Keratinocyte (primary cell): Measurements from ENCODE around the gene MKLN1. TPM values are rescaled to one million over a fixed set of nuclear protein-coding genes. Genes with fewer than 3 reads are reported as not detected.

Experiments
- DNase-seq: peaks from one replicate; pipeline ENCODE4 v3.0.0-alpha.2; 2011; ENCODE audit warnings: low read depth, missing footprints, low spot score
- FAIRE-seq: peaks from 2 replicates; lab custom pipeline; 2011; peaks lifted over from hg19 to GRCh38; lab: Jason Lieb, UNC
- H2AFZ ChIP-seq: 2 replicates; pipeline ENCODE4 v1.6.0; 2012; ENCODE audit warnings: low read length, control low read depth, inconsistent platforms; ENCODE audit not compliant: control insufficient read depth
- H3K27ac ChIP-seq: 2 replicates; pipeline ENCODE4 v1.5.1; 2011; ENCODE audit warnings: low read length; ENCODE audit not compliant: control insufficient read depth, insufficient read depth
- H3K27me3 ChIP-seq: 3 replicates; pipeline ENCODE4 v1.6.0; 2011; ENCODE audit warnings: low read length; ENCODE audit not compliant: control insufficient read depth, insufficient read depth; ENCODE audit errors: extremely low read depth
- H3K36me3 ChIP-seq, 2 experiments: 2 replicates in 1 of 2; 3 replicates in 1 of 2; pipeline ENCODE4 v1.5.1; 2011; ENCODE audit warnings: low read length in 2 of 2, mild to moderate bottlenecking in 1 of 2; ENCODE audit not compliant: control insufficient read depth in 2 of 2, insufficient read depth in 2 of 2; ENCODE audit errors: extremely low read depth in 1 of 2
- H3K4me1 ChIP-seq: 3 replicates; pipeline ENCODE4 v1.5.1; 2011; ENCODE audit warnings: low read length; ENCODE audit not compliant: control insufficient read depth, insufficient read depth; ENCODE audit errors: extremely low read depth
- H3K4me2 ChIP-seq: 3 replicates; pipeline ENCODE4 v1.6.0; 2011; ENCODE audit warnings: low read depth, low read length; ENCODE audit not compliant: control insufficient read depth, insufficient read depth; ENCODE audit errors: extremely low read depth
- H3K4me3 ChIP-seq, 3 experiments: fragments of 200-600 bp in 1 of 3; sonication (generic) in 1 of 3; 2 replicates in 2 of 3; 3 replicates in 1 of 3; pipeline ENCODE4 v1.5.1; 2011 to 2016; ENCODE audit warnings: low read length in 3 of 3, mild to moderate bottlenecking in 3 of 3, control low read depth in 2 of 3, inconsistent platforms in 1 of 3, low read depth in 1 of 3, mixed read lengths in 1 of 3, mixed run types in 1 of 3, moderate library complexity in 1 of 3; ENCODE audit not compliant: control insufficient read depth in 2 of 3, insufficient read depth in 2 of 3; ENCODE audit errors: extremely low read depth in 1 of 3
- H3K79me2 ChIP-seq: 2 replicates; pipeline ENCODE4 v1.6.0; 2012; ENCODE audit warnings: low read length; ENCODE audit not compliant: control insufficient read depth, insufficient read depth
- H3K9ac ChIP-seq: 3 replicates; pipeline ENCODE4 v1.6.0; 2011; ENCODE audit warnings: low read length; ENCODE audit not compliant: control insufficient read depth, insufficient read depth; ENCODE audit errors: extremely low read depth
- H3K9me1 ChIP-seq: 3 replicates; pipeline ENCODE4 v1.6.0; 2011; ENCODE audit warnings: low read length; ENCODE audit not compliant: control insufficient read depth, insufficient read depth; ENCODE audit errors: extremely low read depth
- H3K9me3 ChIP-seq: 2 replicates; pipeline ENCODE4 v1.5.1; 2012; ENCODE audit warnings: low read depth, low read length; ENCODE audit not compliant: control insufficient read depth
- H4K20me1 ChIP-seq: 3 replicates; pipeline ENCODE4 v1.6.0; 2011; ENCODE audit warnings: low read length; ENCODE audit not compliant: control insufficient read depth, insufficient read depth; ENCODE audit errors: extremely low read depth
- EZH2 ChIP-seq: IDR thresholded peaks from one replicate; pipeline ENCODE4 v1.6.1; 2012; ENCODE audit warnings: inconsistent platforms, mild to moderate bottlenecking, low read length, moderate library complexity
- dilution Hi-C: fragments of 300-500 bp; cut with MboI; formaldehyde crosslinking; loops from one replicate; pipeline ENCODE4 v1.7.0; 2020; ENCODE audit warnings: low sequenced_read_pairs; ENCODE audit not compliant: extremely low pct_ligation_motif_present
- polyA plus RNA-seq, 5 experiments: library from polyadenylated mRNA; depleted of rRNA in 3 of 5; stranded (reverse) in 3 of 5; stranded (forward) in 1 of 5; unstranded in 1 of 5; fragments of >200 nt; gene quantifications; 1 replicate in 1 of 5; 2 replicates in 3 of 5; 3 replicates in 1 of 5; pipeline versions ENCODE4 v1.2.1 to v1.2.3, GENCODE V29; 2011 to 2012; ENCODE audit warnings: missing spikeins in 2 of 5, low read depth in 1 of 5, low replicate concordance in 1 of 5
- TF ChIP-seq, protein P1 (sequence below), 3 experiments: IDR thresholded peaks in 1 of 3; conservative IDR thresholded peaks in 1 of 3; optimal IDR thresholded peaks in 1 of 3; 2 replicates in 2 of 3; 3 replicates in 1 of 3; pipeline versions ENCODE3 to v1.5.1; 2011; ENCODE audit warnings: low read length in 3 of 3, mild to moderate bottlenecking in 3 of 3, moderate library complexity in 2 of 3, control low read depth in 1 of 3, inconsistent platforms in 1 of 3; ENCODE audit not compliant: insufficient read depth in 2 of 3; ENCODE audit errors: extremely low read depth in 1 of 3

MKLN1 gene
- polyA plus RNA-seq, 1 donor (not counting 4 experiments of a cell fraction or from before 2014, with no cell fraction given): 43.8 TPM

DNA sequence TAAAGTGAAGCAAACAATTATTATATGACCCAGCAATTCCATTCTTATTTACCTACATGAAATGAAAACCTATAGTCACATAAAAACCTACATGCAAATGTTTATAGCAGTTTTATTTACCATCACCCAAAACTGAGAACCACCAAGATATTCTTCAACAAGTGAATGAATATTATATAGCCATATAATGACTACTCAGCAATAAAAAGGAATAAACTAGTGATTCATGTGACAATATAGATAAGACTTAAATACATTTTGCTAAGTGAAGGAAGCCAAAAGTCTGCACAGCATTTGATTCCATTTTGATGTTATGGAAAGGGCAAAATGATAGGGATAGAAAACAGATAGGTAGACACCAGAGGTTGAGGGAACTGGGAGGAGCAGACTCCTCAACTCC lies 197.0 kb downstream of the MKLN1 start:
- Histone ChIP-seq H3K36me3 (no peaks in the 10 kb centered on the region), H3K27ac (no peak overlapping the region), H4K20me1 (no peaks in the 10 kb centered on the region), H3K9me3 (no peaks in the 10 kb centered on the region), H3K79me2 (no peaks in the 10 kb centered on the region), H3K27me3 (no peaks in the 10 kb centered on the region), H3K4me2 (no peak overlapping the region), H3K9ac (no peak overlapping the region), H3K9me1 (no peaks in the 10 kb centered on the region), H2AFZ (no peak overlapping the region), H3K4me3 (no peak overlapping the region), H3K4me1 (no peaks in the 10 kb centered on the region)
- TF ChIP-seq, protein P1, sequence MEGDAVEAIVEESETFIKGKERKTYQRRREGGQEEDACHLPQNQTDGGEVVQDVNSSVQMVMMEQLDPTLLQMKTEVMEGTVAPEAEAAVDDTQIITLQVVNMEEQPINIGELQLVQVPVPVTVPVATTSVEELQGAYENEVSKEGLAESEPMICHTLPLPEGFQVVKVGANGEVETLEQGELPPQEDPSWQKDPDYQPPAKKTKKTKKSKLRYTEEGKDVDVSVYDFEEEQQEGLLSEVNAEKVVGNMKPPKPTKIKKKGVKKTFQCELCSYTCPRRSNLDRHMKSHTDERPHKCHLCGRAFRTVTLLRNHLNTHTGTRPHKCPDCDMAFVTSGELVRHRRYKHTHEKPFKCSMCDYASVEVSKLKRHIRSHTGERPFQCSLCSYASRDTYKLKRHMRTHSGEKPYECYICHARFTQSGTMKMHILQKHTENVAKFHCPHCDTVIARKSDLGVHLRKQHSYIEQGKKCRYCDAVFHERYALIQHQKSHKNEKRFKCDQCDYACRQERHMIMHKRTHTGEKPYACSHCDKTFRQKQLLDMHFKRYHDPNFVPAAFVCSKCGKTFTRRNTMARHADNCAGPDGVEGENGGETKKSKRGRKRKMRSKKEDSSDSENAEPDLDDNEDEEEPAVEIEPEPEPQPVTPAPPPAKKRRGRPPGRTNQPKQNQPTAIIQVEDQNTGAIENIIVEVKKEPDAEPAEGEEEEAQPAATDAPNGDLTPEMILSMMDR (optimal IDR thresholded peaks at IDR 0.05 in 1 of 3, IDR thresholded peaks at IDR 0.05 in 1 of 3, conservative IDR thresholded peaks at IDR 0.05 in 1 of 3; ENCODE audit: extremely low read depth in 1 of 3, insufficient read depth in 2 of 3, low read length in 3 of 3): no peak
- TF ChIP-seq EZH2: no peak
- DNase-seq: no peak
- dilution Hi-C loops: no loop called here
- no peak for FAIRE-seq

DNA sequence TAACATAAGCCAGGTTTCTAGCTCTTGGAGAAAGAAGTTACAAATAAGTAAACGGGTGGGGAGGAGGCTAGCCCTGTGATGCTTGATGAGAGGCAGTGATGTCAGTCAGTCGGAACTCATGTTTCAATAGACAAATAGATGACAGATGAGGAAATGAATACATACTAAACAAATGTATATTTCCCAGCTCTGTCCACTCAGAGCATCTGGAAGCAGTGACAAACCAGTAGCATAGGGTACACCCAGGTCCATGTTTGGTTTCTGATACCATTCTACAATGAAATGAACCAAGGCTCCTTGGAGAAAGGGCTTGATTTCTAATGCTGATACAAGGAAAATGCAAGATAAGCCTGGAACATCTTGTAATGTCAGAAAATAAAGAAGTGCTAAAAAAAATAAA lies 198.1 kb downstream of the MKLN1 start:
- no peak for DNase-seq
- H3K79me2 ChIP-seq: no peaks in the 10 kb centered on the region
- H3K4me2 ChIP-seq: no peak overlapping the region

More for the DNA sequence above, 198.1 kb downstream of the MKLN1 start:
- no peak for FAIRE-seq
- Histone ChIP-seq H3K36me3 (no peaks in the 10 kb centered on the region), H3K9me3 (no peaks in the 10 kb centered on the region), H2AFZ (no peak overlapping the region), H3K27ac (no peak overlapping the region), H3K9me1 (no peaks in the 10 kb centered on the region), H3K4me1 (no peaks in the 10 kb centered on the region), H3K27me3 (no peaks in the 10 kb centered on the region), H3K9ac (no peak overlapping the region), H3K4me3 (no peak overlapping the region), H4K20me1 (no peaks in the 10 kb centered on the region)
- dilution Hi-C loops: no loop called here
- TF ChIP-seq, protein P1 (optimal IDR thresholded peaks at IDR 0.05 in 1 of 3, IDR thresholded peaks at IDR 0.05 in 1 of 3, conservative IDR thresholded peaks at IDR 0.05 in 1 of 3; ENCODE audit: extremely low read depth in 1 of 3, insufficient read depth in 2 of 3, low read length in 3 of 3): no peak
- no peak for TF ChIP-seq EZH2
